Measurements from ENCODE around the gene PCSK7.

Gene PCSK7

GRCh38 chr11:117177534-117178209 lies 54.2 kb downstream of the PCSK7 start:
- Mint-ChIP-seq H3K36me3 (peaks cover 9% of the 10 kb centered on the region), H3K27ac (peak overlapping the region; percentile 90), H3K9me3 (no peaks in the 10 kb centered on the region), H3K4me1 (peaks cover 39% of the 10 kb centered on the region), H3K4me3 (peak overlapping the region; percentile 86)
- ATAC-seq (no peak), DNase-seq (ENCODE audit: low spot score in 2 of 2) (no peak)

GRCh38 chr11:117176186-117176585 lies 55.7 kb downstream of the PCSK7 start:
- Mint-ChIP-seq H3K27ac (no peak overlapping the region), H3K4me1 (peaks cover 36% of the 10 kb centered on the region), H3K9me3 (no peaks in the 10 kb centered on the region), H3K4me3 (no peak overlapping the region), H3K36me3 (peaks cover 20% of the 10 kb centered on the region)
- ATAC-seq (no peak), DNase-seq (ENCODE audit: low spot score in 2 of 2) (no peak)

- no peak overlapping the region for H3K4me3 Mint-ChIP-seq
- ATAC-seq, result no peak
- no peak overlapping the region for H3K27ac Mint-ChIP-seq
- peaks cover 32% of the 10 kb centered on the region for H3K4me1 Mint-ChIP-seq
- H3K9me3 Mint-ChIP-seq, result no peaks in the 10 kb centered on the region
- peaks cover 23% of the 10 kb centered on the region for H3K36me3 Mint-ChIP-seq
- DNase-seq (ENCODE audit: low spot score in 2 of 2), result no peak
Measured at GRCh38 chr11:117175781-117176180, 56.1 kb downstream of the PCSK7 start.

- H3K27ac Mint-ChIP-seq, result peak overlapping the region; percentile 68
- H3K4me1 Mint-ChIP-seq, result peaks cover 25% of the 10 kb centered on the region
Measured at GRCh38 chr11:117175104-117175503, 56.8 kb downstream of the PCSK7 start.

GRCh38 chr11:117172724-117173421 lies 59.0 kb downstream of the PCSK7 start:
- Mint-ChIP-seq H3K4me1 (peaks cover 11% of the 10 kb centered on the region), H3K4me3 (no peak overlapping the region), H3K27ac (peak overlapping the region; percentile 40), H3K36me3 (peaks cover 44% of the 10 kb centered on the region), H3K9me3 (no peaks in the 10 kb centered on the region)
- DNase-seq (ENCODE audit: low spot score in 2 of 2) (no peak), ATAC-seq (no peak)

More at GRCh38 chr11:117175104-117175503, 56.8 kb downstream of the PCSK7 start:
- DNase-seq (ENCODE audit: low spot score in 2 of 2) (no peak), ATAC-seq (no peak)
- H3K9me3 Mint-ChIP-seq, result no peaks in the 10 kb centered on the region
- no peak overlapping the region for H3K4me3 Mint-ChIP-seq
- H3K36me3 Mint-ChIP-seq, result peaks cover 30% of the 10 kb centered on the region

GRCh38 chr11:117171404-117172061 lies 60.3 kb downstream of the PCSK7 start:
- DNase-seq (ENCODE audit: low spot score in 2 of 2) (no peak), ATAC-seq (no peak)
- H3K27ac Mint-ChIP-seq, result peak overlapping the region; percentile 40
- H3K4me1 Mint-ChIP-seq, result peaks cover 7% of the 10 kb centered on the region
- H3K9me3 Mint-ChIP-seq, result no peaks in the 10 kb centered on the region
- no peak overlapping the region for H3K4me3 Mint-ChIP-seq
- H3K36me3 Mint-ChIP-seq, result peaks cover 58% of the 10 kb centered on the region

GRCh38 chr11:117171007-117171403 lies 60.9 kb downstream of the PCSK7 start:
- H3K4me3 Mint-ChIP-seq, result no peak overlapping the region
- no peak for ATAC-seq
- H3K9me3 Mint-ChIP-seq, result no peaks in the 10 kb centered on the region
- H3K4me1 Mint-ChIP-seq, result peaks cover 7% of the 10 kb centered on the region
- H3K36me3 Mint-ChIP-seq, result peaks cover 63% of the 10 kb centered on the region
- DNase-seq (ENCODE audit: low spot score in 2 of 2), result no peak
- no peak overlapping the region for H3K27ac Mint-ChIP-seq

GRCh38 chr11:117170210-117170609 lies 61.7 kb downstream of the PCSK7 start:
- no peaks in the 10 kb centered on the region for H3K9me3 Mint-ChIP-seq
- peaks cover 7% of the 10 kb centered on the region for H3K4me1 Mint-ChIP-seq
- no peak overlapping the region for H3K27ac Mint-ChIP-seq
- no peak for ATAC-seq
- peaks cover 71% of the 10 kb centered on the region for H3K36me3 Mint-ChIP-seq
- DNase-seq (ENCODE audit: low spot score in 2 of 2), result no peak
- H3K4me3 Mint-ChIP-seq, result no peak overlapping the region

- ATAC-seq, result no peak
- DNase-seq (ENCODE audit: low spot score in 2 of 2), result no peak
- peaks cover 76% of the 10 kb centered on the region for H3K36me3 Mint-ChIP-seq
- H3K4me3 Mint-ChIP-seq, result no peak overlapping the region
- peaks cover 7% of the 10 kb centered on the region for H3K4me1 Mint-ChIP-seq
- no peaks in the 10 kb centered on the region for H3K9me3 Mint-ChIP-seq
- H3K27ac Mint-ChIP-seq, result no peak overlapping the region
Measured at GRCh38 chr11:117169736-117170135, 62.1 kb downstream of the PCSK7 start.

- no peaks in the 10 kb centered on the region for H3K4me1 Mint-ChIP-seq
- peak overlapping the region; percentile 33 for H3K27ac Mint-ChIP-seq
- DNase-seq (ENCODE audit: low spot score in 2 of 2), result no peak
- ATAC-seq, result no peak
- H3K9me3 Mint-ChIP-seq, result no peaks in the 10 kb centered on the region
- peaks cover 96% of the 10 kb centered on the region for H3K36me3 Mint-ChIP-seq
- H3K4me3 Mint-ChIP-seq, result no peak overlapping the region
Measured at GRCh38 chr11:117166491-117166890, 65.4 kb downstream of the PCSK7 start.

GRCh38 chr11:117160826-117161225 lies 71.0 kb downstream of the PCSK7 start:
- H3K27ac Mint-ChIP-seq, result no peak overlapping the region
- no peak overlapping the region for H3K4me3 Mint-ChIP-seq
- no peaks in the 10 kb centered on the region for H3K9me3 Mint-ChIP-seq
- H3K4me1 Mint-ChIP-seq, result peaks cover 7% of the 10 kb centered on the region
- peaks cover 99% of the 10 kb centered on the region for H3K36me3 Mint-ChIP-seq
- ATAC-seq (no peak), DNase-seq (ENCODE audit: low spot score in 2 of 2) (no peak)

GRCh38 chr11:117159892-117160291 lies 72.0 kb downstream of the PCSK7 start:
- Mint-ChIP-seq H3K4me1 (peaks cover 7% of the 10 kb centered on the region), H3K4me3 (no peak overlapping the region), H3K36me3 (peaks cover 99% of the 10 kb centered on the region), H3K9me3 (no peaks in the 10 kb centered on the region), H3K27ac (peak overlapping the region; percentile 29)
- ATAC-seq (peak; percentile 65), DNase-seq (ENCODE audit: low spot score in 2 of 2) (no peak)

GRCh38 chr11:117157507-117157906 lies 74.4 kb downstream of the PCSK7 start:
- DNase-seq (ENCODE audit: low spot score in 2 of 2) (no peak), ATAC-seq (no peak)
- no peaks in the 10 kb centered on the region for H3K9me3 Mint-ChIP-seq
- H3K36me3 Mint-ChIP-seq, result peaks cover 99% of the 10 kb centered on the region
- H3K27ac Mint-ChIP-seq, result peak overlapping the region; percentile 23
- no peak overlapping the region for H3K4me3 Mint-ChIP-seq
- peaks cover 7% of the 10 kb centered on the region for H3K4me1 Mint-ChIP-seq

GRCh38 chr11:117154468-117154867 lies 77.4 kb downstream of the PCSK7 start:
- Mint-ChIP-seq H3K36me3 (peaks cover 99% of the 10 kb centered on the region), H3K4me3 (no peak overlapping the region), H3K4me1 (peaks cover 7% of the 10 kb centered on the region), H3K27ac (no peak overlapping the region), H3K9me3 (no peaks in the 10 kb centered on the region)
- DNase-seq (ENCODE audit: low spot score in 2 of 2) (no peak), ATAC-seq (no peak)

All from stimulated activated effector memory CD8-positive, alpha-beta T cell treated with anti-CD3 and anti-CD28 coated beads, Interleukin-12 subunit alpha, Interleukin-12 subunit beta, amount 100 ng/mL, for 72 hours (primary cell).